ENCODE results near the gene ZNF765.
"Not testable (repeated sequence)": the region's sequence is repeated elsewhere in the genome, so short reads cannot be mapped to it uniquely, and the experiment has no call there.

The ZNF765 gene

GRCh38 chr19:53394522-53394973 is 401 bp upstream of the ZNF765 start:
- Mint-ChIP-seq H3K4me3 (peak overlapping the region; percentile 98), H3K27me3 (ENCODE audit: low read depth) (no peaks in the 10 kb centered on the region), H3K9me3 (peaks cover 33% of the 10 kb centered on the region), H3K36me3 (ENCODE audit: low read depth) (peaks cover 38% of the 10 kb centered on the region), H3K4me1 (ENCODE audit: low read depth) (peaks cover 19% of the 10 kb centered on the region), H3K27ac (peak overlapping the region; percentile 93)

DNA sequence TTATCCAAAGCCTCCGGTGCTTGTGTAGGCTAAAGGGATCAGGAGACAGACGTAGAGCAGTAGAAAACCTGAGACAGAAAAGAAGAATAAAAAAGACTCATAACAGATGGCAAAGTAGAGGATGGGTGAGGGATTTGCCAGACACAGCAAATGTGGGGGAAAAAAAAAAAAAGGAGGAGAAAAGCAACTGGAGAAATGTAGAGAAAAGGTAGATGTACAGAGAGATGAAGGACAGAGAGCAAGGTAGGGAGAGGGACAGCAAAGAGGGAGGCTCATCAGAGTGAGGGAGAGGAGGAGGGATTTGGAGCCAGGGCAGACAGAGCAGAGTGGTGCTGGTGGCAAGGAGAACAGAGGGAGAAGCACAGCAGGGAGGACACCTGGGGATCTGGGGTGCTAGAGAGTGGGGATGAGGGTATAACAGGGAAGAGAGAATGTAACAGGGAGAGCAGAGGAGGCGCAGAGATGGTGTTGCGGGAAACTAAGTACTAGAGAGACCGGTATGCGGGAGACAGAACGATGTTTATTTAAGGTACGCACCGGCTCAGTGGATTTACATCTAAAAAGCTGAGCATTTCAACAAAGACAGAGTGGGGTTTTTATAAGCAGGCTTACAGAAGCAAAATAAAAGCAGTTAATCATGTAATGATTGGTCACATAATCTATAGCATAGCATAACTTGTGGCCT is 1.0 kb downstream of the ZNF765 start:
- H3K4me1 Mint-ChIP-seq (ENCODE audit: low read depth): peaks cover 23% of the 10 kb centered on the region
- H3K27me3 Mint-ChIP-seq (ENCODE audit: low read depth): not testable (repeated sequence)
- H3K36me3 Mint-ChIP-seq (ENCODE audit: low read depth): peaks cover 45% of the 10 kb centered on the region
- H3K9me3 Mint-ChIP-seq: peaks cover 31% of the 10 kb centered on the region
- H3K27ac Mint-ChIP-seq: peak overlapping the region; percentile 93
- H3K4me3 Mint-ChIP-seq: peak overlapping the region; percentile 98

DNA sequence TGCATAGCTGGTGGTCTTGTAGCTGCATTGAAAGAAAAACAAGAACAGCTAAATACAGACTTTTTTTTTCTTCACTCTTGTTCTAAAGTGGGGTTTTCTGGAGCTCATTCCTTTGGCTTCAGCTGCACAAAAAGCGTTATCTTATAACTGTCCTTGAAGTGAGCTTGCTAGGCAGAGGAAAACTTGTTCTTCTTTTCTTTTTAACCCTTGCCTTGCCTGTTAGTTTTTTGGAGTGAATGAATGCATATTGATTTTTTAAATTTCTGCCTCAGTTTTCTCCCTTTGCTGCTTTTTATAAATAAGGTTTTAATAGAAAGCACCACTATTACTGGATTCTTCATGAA is 1.5 kb downstream of the ZNF765 start:
- Mint-ChIP-seq H3K36me3 (ENCODE audit: low read depth) (peaks cover 50% of the 10 kb centered on the region), H3K9me3 (peaks cover 32% of the 10 kb centered on the region), H3K4me3 (peak overlapping the region; percentile 98), H3K27me3 (ENCODE audit: low read depth) (no peaks in the 10 kb centered on the region), H3K27ac (no peak overlapping the region), H3K4me1 (ENCODE audit: low read depth) (peaks cover 23% of the 10 kb centered on the region)

- peaks cover 23% of the 10 kb centered on the region for H3K4me1 Mint-ChIP-seq (ENCODE audit: low read depth)
- not testable (repeated sequence) for H3K27ac Mint-ChIP-seq; H3K27me3 Mint-ChIP-seq (ENCODE audit: low read depth); H3K4me3 Mint-ChIP-seq
- peaks cover 64% of the 10 kb centered on the region for H3K36me3 Mint-ChIP-seq (ENCODE audit: low read depth)
- peaks cover 40% of the 10 kb centered on the region for H3K9me3 Mint-ChIP-seq
Measured at GRCh38 chr19:53397918-53398317, 3.0 kb downstream of the ZNF765 start.

DNA sequence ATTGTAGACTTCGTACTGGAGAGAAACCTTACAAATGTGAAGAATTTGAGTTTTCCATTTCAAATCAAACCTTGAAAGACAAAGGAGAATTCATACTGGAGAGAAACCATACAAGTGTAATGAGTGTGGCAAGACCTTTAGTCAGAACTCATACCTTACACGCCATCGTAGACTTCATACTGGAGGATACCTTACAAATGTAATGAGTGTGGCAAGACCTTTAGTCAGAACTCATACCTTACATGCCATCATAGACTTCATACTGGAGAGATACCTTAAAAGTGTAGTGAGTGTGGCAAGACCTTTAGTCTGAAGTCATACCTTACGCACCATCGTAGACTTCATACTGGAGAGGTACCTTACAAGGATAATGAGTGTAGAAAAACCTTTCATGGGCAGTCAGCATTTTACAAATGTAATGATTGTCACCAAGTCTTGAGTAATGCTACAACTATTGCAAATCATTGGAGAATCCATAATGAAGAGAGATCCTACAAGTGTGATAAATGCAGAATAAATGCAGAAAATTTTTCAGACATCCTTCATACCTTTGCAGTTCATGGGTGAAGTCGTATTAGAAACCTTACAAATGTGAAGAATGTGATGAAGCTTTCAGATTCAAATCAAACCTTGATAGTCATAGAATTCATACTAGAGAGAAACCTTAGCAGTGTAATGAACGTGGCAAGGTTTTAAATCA is 14.7 kb downstream of the ZNF765 start:
- Mint-ChIP-seq H3K27me3 (ENCODE audit: low read depth) (no peaks in the 10 kb centered on the region), H3K4me1 (ENCODE audit: low read depth) (no peaks in the 10 kb centered on the region), H3K4me3 (no peak overlapping the region), H3K9me3 (peaks cover 73% of the 10 kb centered on the region), H3K36me3 (ENCODE audit: low read depth) (peaks cover 67% of the 10 kb centered on the region), H3K27ac (no peak overlapping the region)

DNA sequence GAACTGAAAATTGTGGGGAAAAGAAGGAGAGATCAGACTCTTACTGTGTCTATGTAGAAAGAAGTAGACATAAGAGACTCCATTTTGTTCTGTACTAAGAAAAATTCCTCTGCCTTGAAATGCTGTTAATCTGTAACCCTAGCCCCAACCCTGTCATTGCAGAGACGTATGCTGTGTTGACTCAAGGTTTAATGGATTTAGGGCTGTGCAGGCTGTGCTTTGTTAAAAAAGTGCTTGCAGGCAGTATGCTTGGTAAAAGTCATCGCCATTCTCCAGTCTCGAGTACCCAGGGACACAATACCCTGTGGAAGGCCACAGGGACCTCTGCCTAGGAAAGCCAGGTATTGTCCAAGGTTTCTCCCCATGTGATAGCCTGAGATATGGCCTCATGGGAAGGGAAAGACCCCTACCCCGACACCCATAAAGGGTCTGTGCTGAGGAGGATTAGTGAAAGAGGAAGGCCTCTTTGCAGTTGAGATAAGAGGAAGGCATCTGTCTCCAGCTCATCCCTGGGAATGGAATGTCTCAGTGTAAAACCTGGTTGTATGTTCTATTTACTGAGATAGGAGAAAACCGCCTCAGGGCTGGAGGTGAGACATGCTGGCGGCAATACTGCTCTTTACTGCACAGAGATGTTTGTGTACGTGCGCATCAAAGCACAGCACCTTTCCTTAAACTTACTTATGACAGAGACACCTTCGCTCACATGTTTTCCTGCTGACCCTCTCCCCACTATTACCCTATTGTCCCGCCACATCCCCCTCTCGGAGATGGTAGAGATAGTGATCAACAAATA is 25.8 kb downstream of the ZNF765 start:
- not testable (repeated sequence) for H3K27ac Mint-ChIP-seq; H3K36me3 Mint-ChIP-seq (ENCODE audit: low read depth); H3K27me3 Mint-ChIP-seq (ENCODE audit: low read depth); H3K4me3 Mint-ChIP-seq; H3K4me1 Mint-ChIP-seq (ENCODE audit: low read depth)
- H3K9me3 Mint-ChIP-seq: peaks cover 33% of the 10 kb centered on the region

DNA sequence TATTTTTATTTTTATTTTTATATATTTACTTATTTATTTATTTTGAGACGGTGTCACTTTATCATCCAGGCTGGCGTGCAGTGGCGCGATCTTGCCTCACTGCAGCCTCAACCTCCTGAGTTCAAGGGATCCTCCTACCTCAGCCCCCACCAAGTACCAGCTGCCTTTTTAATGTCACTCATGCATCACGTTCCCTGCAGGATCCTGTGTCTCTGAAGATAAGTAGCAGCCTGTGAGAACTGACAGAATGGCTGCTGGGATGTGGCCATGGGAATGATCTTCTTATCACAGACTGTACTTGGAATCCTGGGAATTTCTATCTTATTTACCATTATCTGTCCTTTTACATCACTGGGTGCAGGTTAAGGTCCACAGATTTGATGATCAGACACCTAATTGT is 27.6 kb downstream of the ZNF765 start:
- no peak overlapping the region for H3K4me3 Mint-ChIP-seq
- no peaks in the 10 kb centered on the region for H3K27me3 Mint-ChIP-seq (ENCODE audit: low read depth)
- H3K9me3 Mint-ChIP-seq: peaks cover 16% of the 10 kb centered on the region
- peaks cover 3% of the 10 kb centered on the region for H3K4me1 Mint-ChIP-seq (ENCODE audit: low read depth)
- H3K36me3 Mint-ChIP-seq (ENCODE audit: low read depth): no peaks in the 10 kb centered on the region
- no peak overlapping the region for H3K27ac Mint-ChIP-seq

- H3K9me3 Mint-ChIP-seq: peaks cover 14% of the 10 kb centered on the region
- not testable (repeated sequence) for H3K4me3 Mint-ChIP-seq; H3K36me3 Mint-ChIP-seq (ENCODE audit: low read depth); H3K27ac Mint-ChIP-seq; H3K27me3 Mint-ChIP-seq (ENCODE audit: low read depth); H3K4me1 Mint-ChIP-seq (ENCODE audit: low read depth)
Measured at GRCh38 chr19:53423074-53423473, 28.1 kb downstream of the ZNF765 start.

- peaks cover 14% of the 10 kb centered on the region for H3K9me3 Mint-ChIP-seq
- H3K36me3 Mint-ChIP-seq (ENCODE audit: low read depth); H3K4me3 Mint-ChIP-seq: not testable (repeated sequence)
Measured at GRCh38 chr19:53423680-53424079, 28.7 kb downstream of the ZNF765 start.

DNA sequence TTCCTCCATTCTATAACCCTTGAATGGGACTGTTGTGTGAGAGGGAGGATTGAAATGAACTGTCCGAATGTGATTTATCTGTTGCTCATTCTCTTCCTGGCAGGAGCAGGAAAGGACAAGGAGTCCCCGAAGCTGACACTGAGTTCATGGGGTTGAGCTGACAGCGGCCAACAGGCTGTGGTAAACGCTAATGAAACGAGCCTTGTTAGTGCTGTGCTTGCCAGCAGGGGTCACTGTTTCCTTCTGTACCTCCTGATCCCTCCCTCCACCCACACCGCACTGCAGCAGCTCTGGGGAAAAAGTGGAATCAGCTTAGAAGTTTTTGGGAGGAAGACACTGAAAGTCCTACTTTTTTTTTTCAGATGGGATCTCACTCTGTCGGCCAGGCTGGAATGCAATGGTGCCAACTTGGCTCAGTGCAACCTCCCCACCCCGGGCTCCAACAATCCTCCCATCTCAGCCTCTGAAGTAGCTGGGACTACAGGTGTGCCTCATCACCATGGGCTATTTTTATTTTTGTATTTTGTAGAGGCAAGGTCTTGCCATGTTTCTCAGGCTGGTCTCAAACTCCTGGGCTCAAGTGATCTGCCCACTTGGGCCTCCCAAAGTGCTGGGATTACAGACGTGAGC is 30.1 kb downstream of the ZNF765 start:
- Mint-ChIP-seq H3K27me3 (ENCODE audit: low read depth) (no peaks in the 10 kb centered on the region), H3K4me3 (no peak overlapping the region), H3K9me3 (peaks cover 6% of the 10 kb centered on the region), H3K36me3 (ENCODE audit: low read depth) (no peaks in the 10 kb centered on the region), H3K27ac (no peak overlapping the region), H3K4me1 (ENCODE audit: low read depth) (peaks cover 3% of the 10 kb centered on the region)

More at GRCh38 chr19:53423680-53424079, 28.7 kb downstream of the ZNF765 start:
- not testable (repeated sequence) for H3K4me1 Mint-ChIP-seq (ENCODE audit: low read depth); H3K27me3 Mint-ChIP-seq (ENCODE audit: low read depth); H3K27ac Mint-ChIP-seq

- Mint-ChIP-seq H3K27ac (peak within 1 kb of the TSS; percentile 92), H3K27me3 (ENCODE audit: low read depth) (no peaks in the 10 kb centered on the region), H3K4me3 (peak within 1 kb of the TSS; percentile 90), H3K9me3 (peaks cover 19% of the 10 kb centered on the region), H3K36me3 (ENCODE audit: low read depth) (peaks cover 34% of the 10 kb centered on the region), H3K4me1 (ENCODE audit: low read depth) (peaks cover 22% of the 10 kb centered on the region)
Measured at GRCh38 chr19:53431399-53432087, 36.6 kb downstream of the ZNF765 start, which contains the start of gene ZNF761. ZNF761 (plus strand) TSS chr19:53431984; CDS start chr19:53447269, 15,285 bp downstream.

- peak overlapping the region; percentile 90 for H3K4me3 Mint-ChIP-seq
- H3K27ac Mint-ChIP-seq: peak overlapping the region; percentile 92
- H3K36me3 Mint-ChIP-seq (ENCODE audit: low read depth): peaks cover 39% of the 10 kb centered on the region
Measured at GRCh38 chr19:53432088-53432661, 37.2 kb downstream of the ZNF765 start.

GRCh38 chr19:53443809-53444208 is 48.9 kb downstream of the ZNF765 start:
- not testable (repeated sequence) for H3K27me3 Mint-ChIP-seq (ENCODE audit: low read depth); H3K4me1 Mint-ChIP-seq (ENCODE audit: low read depth); H3K4me3 Mint-ChIP-seq; H3K27ac Mint-ChIP-seq
- Mint-ChIP-seq H3K9me3 (peaks cover 48% of the 10 kb centered on the region), H3K36me3 (ENCODE audit: low read depth) (peaks cover 80% of the 10 kb centered on the region)

More at GRCh38 chr19:53432088-53432661, 37.2 kb downstream of the ZNF765 start:
- Mint-ChIP-seq H3K4me1 (ENCODE audit: low read depth) (peaks cover 22% of the 10 kb centered on the region), H3K27me3 (ENCODE audit: low read depth) (no peaks in the 10 kb centered on the region), H3K9me3 (peaks cover 19% of the 10 kb centered on the region)
